HG03103 (cell line): ENCODE measurements around the gene MEG3.

Experiments
- ATAC-seq: cut with Tn5 transposase; IDR thresholded peaks from one replicate; pipeline ENCODE4 v1.9.1; 2021; ENCODE audit warnings: low read depth; ENCODE audit not compliant: unreplicated experiment

MEG3 gene

GRCh38 chr14:100828031-100828769 lies 2.3 kb downstream of the MEG3 start:
- ATAC-seq: no peak

DNA sequence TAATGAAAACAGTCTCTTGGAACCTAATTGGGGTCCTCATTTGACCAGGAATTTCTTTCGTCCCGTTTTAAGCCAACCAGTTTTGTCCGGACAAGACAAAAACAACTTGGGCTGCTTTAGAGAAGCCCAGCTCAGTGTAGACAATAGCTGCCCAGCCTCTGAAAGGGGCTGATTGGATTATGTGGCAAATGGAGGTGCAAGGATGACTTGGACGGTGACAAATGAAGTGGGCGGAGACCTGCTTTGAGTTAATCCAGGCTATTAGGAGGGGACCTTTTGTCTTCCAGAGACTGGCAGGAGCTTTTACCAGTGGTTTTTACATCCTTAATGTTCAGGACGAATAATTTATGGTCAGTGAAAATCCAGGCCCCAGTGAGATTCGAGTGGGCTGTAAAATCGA lies 4.8 kb downstream of the MEG3 start:
- no peak for ATAC-seq

DNA sequence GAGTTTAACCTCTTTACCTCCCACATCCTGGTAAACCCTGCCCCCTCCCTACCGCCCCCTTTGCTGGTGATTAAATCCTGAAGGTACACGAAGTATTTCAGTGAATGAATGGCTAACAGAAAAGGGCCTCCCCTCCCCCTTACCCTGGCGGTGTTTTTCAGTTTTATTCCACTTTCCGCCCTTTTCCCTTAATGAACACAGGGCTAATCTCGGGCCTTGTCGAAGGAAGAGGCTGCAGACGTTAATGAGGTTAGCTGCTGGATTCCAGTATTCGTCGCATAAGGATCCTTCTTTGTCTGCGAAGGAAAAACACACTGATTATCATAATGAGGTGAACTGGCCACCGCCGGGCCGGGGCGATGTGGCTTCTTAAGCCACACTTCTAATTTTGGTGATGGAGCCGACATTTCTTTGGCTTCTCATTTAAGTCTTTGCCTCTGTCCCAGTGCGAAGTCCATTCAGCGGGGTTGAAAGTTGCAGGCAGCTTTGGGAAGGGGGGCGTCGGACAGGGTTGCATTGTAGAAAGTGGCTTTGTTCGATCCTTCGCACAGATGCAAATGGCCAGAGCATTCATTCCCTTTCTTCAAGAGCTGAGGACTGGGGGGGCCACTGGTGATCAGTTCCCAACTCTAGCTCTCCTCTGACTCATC lies 6.5 kb downstream of the MEG3 start:
- ATAC-seq: no peak

DNA sequence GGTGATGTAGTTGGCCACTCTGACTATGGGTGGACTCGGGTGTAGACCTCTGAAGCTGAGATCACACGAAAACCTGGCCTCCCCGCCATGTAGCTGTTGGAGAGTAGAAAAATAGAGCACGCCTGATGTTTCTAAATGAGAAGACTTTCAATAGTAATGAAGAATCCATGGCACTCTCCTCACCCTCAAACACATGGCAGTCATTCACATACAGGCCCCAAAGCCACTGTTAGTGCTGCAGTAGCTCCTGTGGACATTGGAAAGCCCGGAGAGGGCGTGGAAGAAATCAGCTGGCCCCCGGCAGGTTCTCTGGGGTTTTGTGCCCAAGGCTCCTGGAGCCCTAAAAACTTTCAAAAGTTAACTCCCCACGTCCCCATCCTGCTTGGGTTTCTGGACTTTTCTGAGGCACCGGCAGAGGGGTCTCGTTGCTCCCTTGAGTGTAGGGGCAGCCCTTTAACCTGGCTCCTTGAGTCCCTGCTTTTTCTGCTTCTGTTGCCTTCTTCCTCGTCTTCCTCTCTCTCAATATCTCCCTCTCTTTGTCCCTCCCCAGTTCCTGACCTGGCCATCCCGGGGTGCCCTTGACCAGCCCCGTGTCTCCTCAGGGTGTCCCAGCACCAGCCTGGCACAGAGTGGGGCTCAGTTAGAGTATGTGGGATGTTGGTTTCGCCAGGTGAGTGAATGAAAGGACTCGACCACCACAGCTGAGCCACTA lies 8.3 kb downstream of the MEG3 start:
- ATAC-seq: no peak

DNA sequence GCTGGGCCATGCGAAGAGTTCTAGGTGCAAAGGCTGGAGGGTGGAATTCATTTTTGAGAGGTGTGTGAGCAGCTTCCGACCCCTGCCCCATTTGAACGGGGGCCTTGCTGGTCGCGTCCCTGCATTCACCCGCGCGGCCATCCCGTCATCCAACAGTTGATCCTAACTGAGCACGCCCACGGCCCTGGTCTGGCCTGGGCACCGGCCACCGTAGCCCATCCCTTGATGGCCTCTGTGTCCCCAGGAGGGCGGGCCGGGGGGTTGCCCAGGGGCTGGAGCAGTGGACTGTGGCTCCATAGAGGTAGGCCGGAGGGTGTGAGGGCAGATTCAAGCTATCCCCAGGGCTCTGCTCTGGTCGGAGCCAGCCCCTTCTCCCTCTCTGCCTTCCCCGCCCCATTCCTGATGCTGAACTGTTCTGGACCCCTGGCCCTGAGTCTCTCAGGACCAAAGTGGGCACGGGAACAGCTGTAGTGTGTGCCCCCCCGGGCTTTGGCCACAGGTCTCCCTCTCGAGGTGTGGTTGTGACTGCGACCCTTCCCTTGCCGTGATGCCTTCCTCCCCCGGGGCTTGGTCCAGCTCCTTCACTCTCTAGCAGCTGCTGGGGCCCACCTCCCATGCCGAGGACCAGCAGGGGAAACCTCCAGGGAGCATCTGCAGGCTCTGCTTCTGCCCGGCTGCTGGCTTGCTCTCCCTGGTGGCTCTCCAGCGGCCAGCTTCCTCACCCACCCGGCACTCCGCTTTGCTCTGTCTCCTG lies 9.1 kb downstream of the MEG3 start:
- ATAC-seq: no peak

GRCh38 chr14:100835548-100836310 lies 9.8 kb downstream of the MEG3 start:
- no peak for ATAC-seq

DNA sequence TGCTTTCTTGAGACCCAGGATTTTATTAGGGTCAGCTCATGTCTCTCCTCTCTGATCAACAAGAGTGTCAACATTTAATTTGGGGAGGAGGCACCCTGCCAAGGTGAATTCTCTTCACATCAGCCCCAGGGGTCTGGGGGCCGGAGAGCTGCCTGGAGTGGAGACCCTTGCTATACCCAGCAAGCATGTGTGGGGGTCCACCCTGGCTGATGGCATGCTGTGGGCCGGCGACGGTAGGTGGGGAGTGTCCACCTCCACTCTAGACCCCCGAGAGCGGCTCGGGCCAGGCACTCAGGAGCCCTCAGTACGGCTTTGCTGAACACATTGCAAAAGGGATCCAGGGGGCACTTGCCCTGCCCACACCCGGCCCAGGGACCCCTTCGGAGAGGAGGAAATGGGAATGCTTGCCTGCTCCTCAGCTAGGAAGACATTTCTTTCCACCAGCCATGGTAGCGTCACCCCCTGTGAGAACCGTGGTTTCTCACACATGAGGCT lies 10.4 kb downstream of the MEG3 start:
- ATAC-seq: no peak

- no peak for ATAC-seq
These were observed 11.3 kb downstream of the MEG3 start for GRCh38 chr14:100836941-100837804.

DNA sequence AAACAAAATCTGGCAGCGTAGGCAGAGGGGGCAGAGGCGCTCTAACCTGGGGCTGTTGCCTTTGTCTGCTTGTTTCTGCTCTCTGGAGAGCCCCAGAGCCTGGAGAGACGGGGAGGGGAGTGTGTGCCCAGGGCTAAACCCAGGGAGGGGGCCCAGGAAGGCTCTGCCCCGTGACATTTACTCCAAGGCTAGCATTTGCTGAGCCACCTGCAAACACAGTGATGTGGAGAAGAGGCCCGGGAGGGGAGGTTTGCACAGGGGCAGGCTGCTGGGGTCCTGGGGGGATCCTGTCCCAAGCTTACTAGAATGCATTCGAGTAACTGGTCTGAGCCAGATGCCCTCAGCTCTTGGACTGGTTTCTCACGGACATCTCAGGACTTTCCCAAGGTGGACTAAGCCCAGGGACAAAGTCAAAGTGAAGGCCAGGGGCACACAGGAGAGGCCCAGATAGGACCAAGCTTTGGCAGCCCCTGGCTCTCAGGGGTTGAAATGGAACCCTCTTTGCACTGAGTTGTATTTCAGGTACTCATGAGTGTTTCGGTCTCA lies 12.0 kb downstream of the MEG3 start:
- no peak for ATAC-seq

- no peak for ATAC-seq
These were observed 12.8 kb downstream of the MEG3 start for GRCh38 chr14:100838493-100839314.

GRCh38 chr14:100839315-100839585 lies 13.3 kb downstream of the MEG3 start:
- ATAC-seq: no peak

- ATAC-seq: no peak
These were observed 13.8 kb downstream of the MEG3 start for GRCh38 chr14:100839681-100840111.

GRCh38 chr14:100840286-100841065 lies 14.6 kb downstream of the MEG3 start:
- no peak for ATAC-seq

GRCh38 chr14:100841066-100841760 lies 15.3 kb downstream of the MEG3 start:
- no peak for ATAC-seq

DNA sequence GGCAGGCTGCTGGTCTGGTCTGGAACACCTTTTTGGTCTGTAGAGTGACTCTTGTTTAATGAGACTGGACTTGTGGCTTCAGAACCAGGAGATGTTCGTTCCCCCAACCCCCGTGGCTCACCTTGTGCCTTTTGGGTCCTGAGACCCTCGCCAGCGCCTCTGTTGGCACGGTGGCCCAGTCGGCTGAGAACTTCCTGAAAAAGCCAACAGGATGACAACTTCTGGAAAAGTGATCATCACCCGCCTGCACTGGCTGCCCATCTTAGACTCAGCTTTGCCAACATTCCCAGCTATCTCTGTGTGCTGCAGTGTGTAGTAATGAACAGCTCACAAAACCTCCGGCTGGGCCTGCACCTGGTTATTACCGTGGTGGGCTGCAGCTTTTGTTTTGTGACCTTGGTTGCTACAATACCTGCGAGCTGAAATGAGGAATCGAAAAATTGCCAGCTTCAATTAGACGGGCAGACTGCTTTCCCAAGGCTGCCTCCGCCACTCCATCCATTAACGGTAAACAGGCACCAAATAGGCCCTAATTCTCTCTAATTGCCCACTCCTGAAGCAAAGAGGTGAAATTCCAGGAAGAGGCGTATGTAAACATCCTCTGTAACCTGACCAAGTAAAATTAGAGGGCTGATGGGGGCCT lies 16.0 kb downstream of the MEG3 start:
- ATAC-seq: no peak

GRCh38 chr14:100842799-100843198 lies 16.9 kb downstream of the MEG3 start:
- no peak for ATAC-seq

DNA sequence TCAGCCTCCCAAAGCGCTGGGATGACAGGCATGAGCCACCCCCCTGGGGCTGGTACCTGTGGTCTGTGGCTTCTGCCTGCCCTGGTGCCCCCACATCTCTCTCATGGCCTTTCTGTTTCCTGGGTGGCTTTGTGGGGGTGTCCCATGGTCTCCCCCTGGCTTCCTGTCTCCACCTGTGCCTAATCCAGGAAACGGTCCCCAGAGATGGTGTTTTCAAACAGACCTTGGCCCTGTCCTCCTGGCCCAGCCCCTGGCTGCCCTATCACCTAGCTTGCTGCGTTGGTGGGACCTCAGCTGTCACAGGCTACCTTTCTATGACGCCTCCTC lies 18.1 kb downstream of the MEG3 start:
- no peak for ATAC-seq
